ENCODE data around the gene PRXL2C. TPM values are rescaled to one million over a fixed set of nuclear protein-coding genes. Genes with fewer than 3 reads are reported as not detected.
A peak's percentile ranks its signal among the peaks of the same experiment; 100 is the strongest.
"Not testable (repeated sequence)": the region's sequence is repeated elsewhere in the genome, so short reads cannot be mapped to it uniquely, and the experiment has no call there.

Gene PRXL2C
- total and polyA plus RNA-seq, 2 experiments from 2014 or later = 6.1 to 6.4 TPM

DNA sequence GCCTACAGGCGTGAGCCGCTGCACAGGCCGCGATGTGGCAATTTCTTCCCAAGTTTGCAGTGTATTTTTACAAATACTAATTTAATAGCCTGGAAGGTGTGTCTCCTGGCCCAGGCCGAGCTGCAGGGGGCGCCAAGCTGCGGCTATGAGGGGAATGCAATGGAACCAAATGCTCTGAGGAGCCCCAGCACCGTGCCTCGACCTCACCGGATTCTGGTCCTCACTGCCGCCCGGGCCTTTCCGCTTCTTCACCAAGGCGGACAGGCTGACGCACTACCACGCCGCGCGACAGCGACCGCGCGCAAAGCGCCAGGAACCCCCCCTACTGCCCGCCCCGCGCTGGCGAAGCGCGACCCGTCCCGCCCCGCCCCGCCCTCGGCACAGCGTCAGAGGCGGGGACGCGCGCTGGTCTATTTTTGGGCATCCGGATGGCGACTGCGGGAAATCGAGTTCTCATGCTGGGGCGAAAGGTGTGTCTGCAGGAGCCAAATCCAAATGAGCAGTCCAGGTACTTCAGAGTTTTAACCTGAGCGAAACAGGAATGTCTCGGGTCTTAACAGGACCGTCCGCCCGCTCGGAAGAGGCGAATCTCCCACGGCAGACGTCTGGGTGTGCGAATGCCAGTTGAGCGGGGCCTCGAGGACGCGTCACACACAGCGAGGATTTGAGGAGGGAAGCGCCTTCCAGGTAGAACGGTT is 31.7 kb upstream of the PRXL2C start:
- H3K27ac ChIP-seq = peak overlapping the region; percentile 24
- peak; percentile 82 to 89 for DNase-seq (ENCODE audit: low read depth in 1 of 2, low spot score in 1 of 2)
- no peaks in the 10 kb centered on the region for H3K9me3 ChIP-seq (ENCODE audit: low read depth)

DNA sequence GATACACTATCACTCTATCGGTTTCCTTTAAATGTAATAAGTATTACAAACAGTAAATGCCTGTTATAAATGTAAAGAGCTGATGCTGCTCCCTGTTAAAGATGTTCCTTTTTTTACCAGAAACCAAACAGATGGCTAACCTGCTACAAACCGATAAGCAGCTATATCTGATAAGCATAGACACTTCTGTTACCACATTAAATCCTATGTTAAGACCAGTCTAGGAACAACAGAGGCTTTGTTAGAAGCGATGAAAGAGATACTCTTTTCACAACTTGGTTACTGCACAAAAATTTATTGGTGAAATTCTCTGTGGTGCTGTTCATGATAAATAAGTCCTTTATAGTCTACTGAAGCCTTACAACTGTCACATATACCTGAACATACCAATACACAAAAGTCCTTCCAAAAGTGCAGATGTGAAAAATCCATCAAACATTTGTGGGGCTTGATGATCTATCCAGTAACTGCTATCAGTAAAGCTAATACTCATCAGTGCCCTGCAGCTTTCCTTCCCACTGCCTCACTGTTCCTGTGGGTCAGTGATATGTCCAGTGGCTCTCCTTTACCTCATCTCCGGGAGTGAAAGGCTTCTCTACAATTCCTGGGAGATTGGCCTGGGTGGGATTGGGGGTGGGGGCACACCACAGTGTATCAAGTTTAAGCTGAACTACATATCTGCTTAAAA is 25.8 kb upstream of the PRXL2C start:
- Histone ChIP-seq H3K4me1 (ENCODE audit: low read depth) (no peaks in the 10 kb centered on the region), H3K27me3 (no peaks in the 10 kb centered on the region), H3K27ac (no peak overlapping the region), H3K36me3 (no peaks in the 10 kb centered on the region), H3K4me3 (no peak overlapping the region), H3K9me3 (ENCODE audit: low read depth) (no peaks in the 10 kb centered on the region)
- DNase-seq (ENCODE audit: low read depth in 1 of 2, low spot score in 1 of 2) = no peak
- TF ChIP-seq, protein P1, sequence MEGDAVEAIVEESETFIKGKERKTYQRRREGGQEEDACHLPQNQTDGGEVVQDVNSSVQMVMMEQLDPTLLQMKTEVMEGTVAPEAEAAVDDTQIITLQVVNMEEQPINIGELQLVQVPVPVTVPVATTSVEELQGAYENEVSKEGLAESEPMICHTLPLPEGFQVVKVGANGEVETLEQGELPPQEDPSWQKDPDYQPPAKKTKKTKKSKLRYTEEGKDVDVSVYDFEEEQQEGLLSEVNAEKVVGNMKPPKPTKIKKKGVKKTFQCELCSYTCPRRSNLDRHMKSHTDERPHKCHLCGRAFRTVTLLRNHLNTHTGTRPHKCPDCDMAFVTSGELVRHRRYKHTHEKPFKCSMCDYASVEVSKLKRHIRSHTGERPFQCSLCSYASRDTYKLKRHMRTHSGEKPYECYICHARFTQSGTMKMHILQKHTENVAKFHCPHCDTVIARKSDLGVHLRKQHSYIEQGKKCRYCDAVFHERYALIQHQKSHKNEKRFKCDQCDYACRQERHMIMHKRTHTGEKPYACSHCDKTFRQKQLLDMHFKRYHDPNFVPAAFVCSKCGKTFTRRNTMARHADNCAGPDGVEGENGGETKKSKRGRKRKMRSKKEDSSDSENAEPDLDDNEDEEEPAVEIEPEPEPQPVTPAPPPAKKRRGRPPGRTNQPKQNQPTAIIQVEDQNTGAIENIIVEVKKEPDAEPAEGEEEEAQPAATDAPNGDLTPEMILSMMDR (IDR thresholded peaks at IDR 0.05; ENCODE audit: low read depth, low read length) = no peak

More for the DNA sequence above, 31.7 kb upstream of the PRXL2C start:
- TF ChIP-seq, protein P1 (IDR thresholded peaks at IDR 0.05; ENCODE audit: low read depth, low read length) = peak; percentile 83
- Histone ChIP-seq H3K36me3 (no peaks in the 10 kb centered on the region), H3K27me3 (no peaks in the 10 kb centered on the region), H3K4me1 (ENCODE audit: low read depth) (no peaks in the 10 kb centered on the region), H3K4me3 (peak overlapping the region; percentile 31)

DNA sequence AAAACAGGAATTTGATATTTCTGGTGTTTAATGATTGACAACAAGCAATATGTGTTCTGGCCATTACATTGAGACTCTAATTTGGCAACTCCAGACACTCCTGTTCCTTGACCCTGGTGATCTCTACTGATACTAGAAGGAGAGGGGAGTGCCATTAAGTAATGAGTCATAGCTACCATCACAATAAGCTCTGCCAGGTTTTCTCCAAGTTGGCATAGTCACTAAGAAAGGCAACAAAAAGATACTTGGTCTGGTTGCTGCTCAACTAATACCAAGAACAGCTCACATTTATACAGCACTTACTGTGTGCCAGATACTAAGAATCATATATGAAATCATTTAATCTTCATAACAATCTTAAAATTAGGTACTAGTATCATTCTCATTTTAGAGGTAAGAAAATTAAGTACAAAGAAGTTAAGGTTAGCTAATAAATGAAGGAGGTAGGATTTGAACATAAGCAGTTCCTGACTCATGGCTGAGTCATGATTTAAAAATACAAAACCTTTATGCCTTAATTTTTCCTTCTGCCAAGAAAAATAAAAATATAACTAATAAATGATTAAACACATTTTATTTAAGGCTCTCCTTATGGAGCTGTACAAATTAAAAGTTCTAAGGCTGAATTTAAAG is 19.9 kb upstream of the PRXL2C start:
- Histone ChIP-seq H3K27ac (no peak overlapping the region), H3K27me3 (no peaks in the 10 kb centered on the region), H3K4me1 (ENCODE audit: low read depth) (no peaks in the 10 kb centered on the region), H3K4me3 (no peak overlapping the region), H3K9me3 (ENCODE audit: low read depth) (no peaks in the 10 kb centered on the region), H3K36me3 (no peaks in the 10 kb centered on the region)
- TF ChIP-seq, protein P1 (IDR thresholded peaks at IDR 0.05; ENCODE audit: low read depth, low read length) = no peak
- DNase-seq (ENCODE audit: low read depth in 1 of 2, low spot score in 1 of 2) = peak in 1 of 2 donors; percentile 39

DNA sequence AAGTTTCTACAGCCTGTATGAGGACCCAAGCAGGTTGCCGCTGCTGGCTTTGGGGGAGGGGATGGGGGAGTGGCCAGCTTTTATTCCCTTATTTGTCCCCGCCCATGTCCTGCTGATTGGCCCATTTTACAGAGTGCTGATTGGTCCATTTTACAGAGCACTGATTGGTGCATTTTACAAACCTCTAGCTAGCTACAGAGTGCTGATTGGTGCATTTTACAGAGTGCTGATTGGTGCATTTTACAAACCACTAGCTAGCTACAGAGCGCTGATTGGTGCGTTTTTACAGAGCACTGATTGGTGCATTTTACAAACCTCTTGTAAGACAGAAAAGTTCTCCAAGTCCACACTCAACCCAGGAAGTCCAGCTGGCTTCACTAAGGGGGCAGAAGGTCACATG is 18.7 kb upstream of the PRXL2C start:
- H3K9me3 ChIP-seq (ENCODE audit: low read depth); H3K4me1 ChIP-seq (ENCODE audit: low read depth); H3K27me3 ChIP-seq; H3K4me3 ChIP-seq; DNase-seq (ENCODE audit: low read depth in 1 of 2, low spot score in 1 of 2); H3K36me3 ChIP-seq; H3K27ac ChIP-seq: not testable (repeated sequence)

- Histone ChIP-seq H3K27ac (no peak overlapping the region), H3K27me3 (no peaks in the 10 kb centered on the region), H3K4me3 (no peak overlapping the region), H3K9me3 (ENCODE audit: low read depth) (no peaks in the 10 kb centered on the region), H3K4me1 (ENCODE audit: low read depth) (no peaks in the 10 kb centered on the region), H3K36me3 (no peaks in the 10 kb centered on the region)
- TF ChIP-seq, protein P1 (IDR thresholded peaks at IDR 0.05; ENCODE audit: low read depth, low read length) = no peak
- DNase-seq (ENCODE audit: low read depth in 1 of 2, low spot score in 1 of 2) = no peak
Observed at GRCh38 chr9:96668868-96669534, 13.9 kb upstream of the PRXL2C start.
